Fibroblast of peridontal ligament (primary cell): Measurements from ENCODE around the gene STRBP.
"Not testable (repeated sequence)": the region's sequence is repeated elsewhere in the genome, so short reads cannot be mapped to it uniquely, and the experiment has no call there.

Experiments used
- DNase-seq: peaks from one replicate; pipeline ENCODE4 v3.0.0-alpha.2; 2010; ENCODE audit errors: extremely low read depth

STRBP gene

GRCh38 chr9:123250504-123250903 is 17.9 kb downstream of the STRBP start:
- DNase-seq, result peak; percentile 31

- DNase-seq, result not testable (repeated sequence)
Measured at GRCh38 chr9:123249162-123249561, 19.2 kb downstream of the STRBP start.

- DNase-seq, result no peak
Measured at GRCh38 chr9:123248630-123249029, 19.8 kb downstream of the STRBP start.

- peak; percentile 14 for DNase-seq
Measured at GRCh38 chr9:123246534-123246933, 21.9 kb downstream of the STRBP start.

GRCh38 chr9:123239726-123240125 is 28.7 kb downstream of the STRBP start:
- DNase-seq, result no peak

GRCh38 chr9:123238365-123238764 is 30.0 kb downstream of the STRBP start:
- no peak for DNase-seq

- no peak for DNase-seq
Measured at GRCh38 chr9:123237220-123237619, 31.2 kb downstream of the STRBP start.

- no peak for DNase-seq
Measured at GRCh38 chr9:123235448-123235847, 32.9 kb downstream of the STRBP start.

GRCh38 chr9:123234853-123235252 is 33.5 kb downstream of the STRBP start:
- DNase-seq, result no peak

- no peak for DNase-seq
Measured at GRCh38 chr9:123232332-123232731, 36.1 kb downstream of the STRBP start.

- DNase-seq, result no peak
Measured at GRCh38 chr9:123231421-123231820, 37.0 kb downstream of the STRBP start.

- peak; percentile 10 for DNase-seq
Measured at GRCh38 chr9:123228967-123229366, 39.4 kb downstream of the STRBP start.

GRCh38 chr9:123225995-123226394 is 42.4 kb downstream of the STRBP start:
- peak; percentile 11 for DNase-seq

- DNase-seq, result peak; percentile 73
Measured at GRCh38 chr9:123225374-123225813, 43.0 kb downstream of the STRBP start.

GRCh38 chr9:123220127-123220526 is 48.3 kb downstream of the STRBP start:
- no peak for DNase-seq

GRCh38 chr9:123218831-123219230 is 49.6 kb downstream of the STRBP start:
- DNase-seq, result no peak

- DNase-seq, result peak; percentile 64
Measured at GRCh38 chr9:123217128-123217654, 51.2 kb downstream of the STRBP start.

- no peak for DNase-seq
Measured at GRCh38 chr9:123216251-123216797, 52.1 kb downstream of the STRBP start.

GRCh38 chr9:123211081-123211480 is 57.3 kb downstream of the STRBP start:
- DNase-seq, result no peak

GRCh38 chr9:123208626-123209174 is 59.7 kb downstream of the STRBP start:
- no peak for DNase-seq

- no peak for DNase-seq
Measured at GRCh38 chr9:123206065-123206464, 62.3 kb downstream of the STRBP start.

- DNase-seq, result no peak
Measured at GRCh38 chr9:123201083-123201482, 67.3 kb downstream of the STRBP start.

GRCh38 chr9:123200469-123200868 is 67.9 kb downstream of the STRBP start:
- DNase-seq, result not testable (repeated sequence)

GRCh38 chr9:123196124-123196523 is 72.3 kb downstream of the STRBP start:
- no peak for DNase-seq
